GM18508 (cell line): ENCODE data around the gene PYGM.
"Not testable (repeated sequence)": the region's sequence is repeated elsewhere in the genome, so short reads cannot be mapped to it uniquely, and the experiment has no call there.

ENCODE experiments used
- ATAC-seq: cut with Tn5 transposase; IDR thresholded peaks from one replicate; pipeline ENCODE4 v1.9.1; 2021; ENCODE audit warnings: moderate number of reproducible peaks; ENCODE audit not compliant: insufficient read depth, unreplicated experiment

The PYGM gene

GRCh38 chr11:64701956-64702355 lies 57.8 kb downstream of the PYGM start:
- ATAC-seq: not testable (repeated sequence)

- no peak for ATAC-seq
Observed at GRCh38 chr11:64698427-64698826, 61.3 kb downstream of the PYGM start.

DNA sequence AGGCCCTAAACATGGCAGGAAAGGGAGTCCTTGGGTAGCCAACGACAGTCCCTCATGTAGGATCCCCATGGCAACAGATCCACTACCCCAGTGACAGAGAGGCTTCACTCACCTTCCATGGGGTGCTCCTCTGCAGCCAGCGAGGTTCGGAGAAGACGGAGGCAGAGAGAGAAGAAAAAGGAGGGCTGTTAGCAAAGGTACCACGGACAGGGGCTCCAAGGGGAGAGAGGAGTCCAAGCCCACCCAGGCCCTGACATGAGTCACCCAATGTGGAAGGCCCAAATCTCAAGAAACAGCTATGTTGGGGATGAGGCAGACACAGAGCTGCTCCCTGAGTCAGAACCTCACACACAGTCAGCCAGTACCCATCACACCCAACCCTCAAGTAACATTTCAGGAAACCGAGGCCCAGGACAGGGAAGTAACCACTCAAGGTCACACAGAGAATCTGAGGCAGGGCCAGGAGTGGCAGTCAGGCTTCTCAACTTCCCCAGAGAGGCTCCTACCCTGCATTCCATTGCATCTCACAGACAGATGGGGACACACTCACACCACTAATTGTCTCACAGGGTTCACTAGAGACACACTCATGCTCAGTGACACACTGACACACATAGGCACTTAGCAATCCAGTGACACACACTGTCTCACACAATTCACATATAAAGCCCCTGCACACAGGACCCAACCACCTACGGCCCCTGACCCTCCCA lies 62.0 kb downstream of the PYGM start:
- ATAC-seq: no peak
